ENCODE data around the gene CMTM7. TPM values are rescaled to one million over a fixed set of nuclear protein-coding genes. Genes with fewer than 3 reads are reported as not detected.

CMTM7 gene
- total and polyA plus RNA-seq, 2 of the 13 experiments (the other 11 are each of a cell fraction or from before 2014, with no cell fraction given), result 20.9 to 21.4 TPM

DNA sequence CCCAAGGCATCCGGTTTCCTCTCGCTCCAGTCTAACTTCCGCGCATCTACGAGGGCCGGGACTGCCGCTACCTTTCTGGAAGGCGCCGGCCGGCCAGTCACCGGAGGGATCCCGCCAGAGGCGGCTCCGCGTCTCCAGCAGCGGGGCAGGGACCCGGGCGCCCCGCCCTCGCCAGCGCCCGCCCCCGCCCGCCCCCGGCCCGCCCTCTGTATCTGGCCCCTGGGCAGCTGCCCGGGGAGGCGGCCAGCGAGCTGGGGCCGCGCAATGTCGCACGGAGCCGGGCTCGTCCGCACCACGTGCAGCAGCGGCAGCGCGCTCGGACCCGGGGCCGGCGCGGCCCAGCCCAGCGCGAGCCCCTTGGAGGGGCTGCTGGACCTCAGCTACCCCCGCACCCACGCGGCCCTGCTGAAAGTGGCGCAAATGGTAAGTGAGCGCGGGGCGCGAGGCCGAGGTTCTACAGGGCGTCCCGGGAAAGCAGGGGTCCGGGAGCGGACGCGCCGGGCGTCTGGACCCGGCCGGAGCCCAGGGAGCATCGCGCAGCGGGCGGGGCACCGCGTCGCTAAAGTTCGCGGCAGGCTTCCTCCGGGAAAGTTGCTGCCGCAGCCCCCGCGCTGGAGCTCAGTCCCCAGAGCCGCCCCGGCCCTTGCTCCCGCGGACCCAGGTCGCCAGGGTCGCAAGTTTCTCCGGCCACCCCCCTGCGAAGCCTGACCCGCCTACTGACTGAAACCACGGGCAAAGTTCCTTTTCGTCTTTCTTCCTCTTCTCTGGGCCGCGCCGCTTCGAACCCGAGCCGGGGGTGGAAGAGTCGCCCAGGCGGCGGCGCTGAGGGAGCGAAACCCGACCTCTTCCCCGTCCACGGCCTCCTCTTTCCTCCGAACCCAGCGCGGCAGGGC, at the start of gene CMTM7 (continued):
- TF ChIP-seq, protein P1, sequence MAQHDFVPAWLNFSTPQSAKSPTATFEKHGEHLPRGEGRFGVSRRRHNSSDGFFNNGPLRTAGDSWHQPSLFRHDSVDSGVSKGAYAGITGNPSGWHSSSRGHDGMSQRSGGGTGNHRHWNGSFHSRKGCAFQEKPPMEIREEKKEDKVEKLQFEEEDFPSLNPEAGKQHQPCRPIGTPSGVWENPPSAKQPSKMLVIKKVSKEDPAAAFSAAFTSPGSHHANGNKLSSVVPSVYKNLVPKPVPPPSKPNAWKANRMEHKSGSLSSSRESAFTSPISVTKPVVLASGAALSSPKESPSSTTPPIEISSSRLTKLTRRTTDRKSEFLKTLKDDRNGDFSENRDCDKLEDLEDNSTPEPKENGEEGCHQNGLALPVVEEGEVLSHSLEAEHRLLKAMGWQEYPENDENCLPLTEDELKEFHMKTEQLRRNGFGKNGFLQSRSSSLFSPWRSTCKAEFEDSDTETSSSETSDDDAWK (CRISPR knock-in tag; IDR thresholded peaks at IDR 0.05), result no peak
- TF ChIP-seq, protein P2, sequence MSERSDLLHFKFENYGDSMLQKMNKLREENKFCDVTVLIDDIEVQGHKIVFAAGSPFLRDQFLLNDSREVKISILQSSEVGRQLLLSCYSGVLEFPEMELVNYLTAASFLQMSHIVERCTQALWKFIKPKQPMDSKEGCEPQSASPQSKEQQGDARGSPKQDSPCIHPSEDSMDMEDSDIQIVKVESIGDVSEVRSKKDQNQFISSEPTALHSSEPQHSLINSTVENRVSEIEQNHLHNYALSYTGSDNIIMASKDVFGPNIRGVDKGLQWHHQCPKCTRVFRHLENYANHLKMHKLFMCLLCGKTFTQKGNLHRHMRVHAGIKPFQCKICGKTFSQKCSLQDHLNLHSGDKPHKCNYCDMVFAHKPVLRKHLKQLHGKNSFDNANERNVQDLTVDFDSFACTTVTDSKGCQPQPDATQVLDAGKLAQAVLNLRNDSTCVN (CRISPR knock-in tag; IDR thresholded peaks at IDR 0.05; ENCODE audit: borderline replicate concordance), result peak; percentile 7; the same call in 1 of the 2 replicates
- TF ChIP-seq, protein P3, sequence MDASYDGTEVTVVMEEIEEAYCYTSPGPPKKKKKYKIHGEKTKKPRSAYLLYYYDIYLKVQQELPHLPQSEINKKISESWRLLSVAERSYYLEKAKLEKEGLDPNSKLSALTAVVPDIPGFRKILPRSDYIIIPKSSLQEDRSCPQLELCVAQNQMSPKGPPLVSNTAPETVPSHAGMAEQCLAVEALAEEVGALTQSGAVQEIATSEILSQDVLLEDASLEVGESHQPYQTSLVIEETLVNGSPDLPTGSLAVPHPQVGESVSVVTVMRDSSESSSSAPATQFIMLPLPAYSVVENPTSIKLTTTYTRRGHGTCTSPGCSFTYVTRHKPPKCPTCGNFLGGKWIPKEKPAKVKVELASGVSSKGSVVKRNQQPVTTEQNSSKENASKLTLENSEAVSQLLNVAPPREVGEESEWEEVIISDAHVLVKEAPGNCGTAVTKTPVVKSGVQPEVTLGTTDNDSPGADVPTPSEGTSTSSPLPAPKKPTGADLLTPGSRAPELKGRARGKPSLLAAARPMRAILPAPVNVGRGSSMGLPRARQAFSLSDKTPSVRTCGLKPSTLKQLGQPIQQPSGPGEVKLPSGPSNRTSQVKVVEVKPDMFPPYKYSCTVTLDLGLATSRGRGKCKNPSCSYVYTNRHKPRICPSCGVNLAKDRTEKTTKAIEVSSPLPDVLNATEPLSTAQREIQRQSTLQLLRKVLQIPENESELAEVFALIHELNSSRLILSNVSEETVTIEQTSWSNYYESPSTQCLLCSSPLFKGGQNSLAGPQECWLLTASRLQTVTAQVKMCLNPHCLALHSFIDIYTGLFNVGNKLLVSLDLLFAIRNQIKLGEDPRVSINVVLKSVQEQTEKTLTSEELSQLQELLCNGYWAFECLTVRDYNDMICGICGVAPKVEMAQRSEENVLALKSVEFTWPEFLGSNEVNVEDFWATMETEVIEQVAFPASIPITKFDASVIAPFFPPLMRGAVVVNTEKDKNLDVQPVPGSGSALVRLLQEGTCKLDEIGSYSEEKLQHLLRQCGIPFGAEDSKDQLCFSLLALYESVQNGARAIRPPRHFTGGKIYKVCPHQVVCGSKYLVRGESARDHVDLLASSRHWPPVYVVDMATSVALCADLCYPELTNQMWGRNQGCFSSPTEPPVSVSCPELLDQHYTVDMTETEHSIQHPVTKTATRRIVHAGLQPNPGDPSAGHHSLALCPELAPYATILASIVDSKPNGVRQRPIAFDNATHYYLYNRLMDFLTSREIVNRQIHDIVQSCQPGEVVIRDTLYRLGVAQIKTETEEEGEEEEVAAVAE (CRISPR knock-in tag; IDR thresholded peaks at IDR 0.05; ENCODE audit: borderline replicate concordance), result no peak
- TF ChIP-seq EEA1 (CRISPR knock-in tag; IDR thresholded peaks at IDR 0.05; ENCODE audit: borderline replicate concordance) (peak; percentile 68; the same call in 1 of the 2 replicates), ZSCAN31 (CRISPR knock-in tag; IDR thresholded peaks at IDR 0.05; ENCODE audit: low read depth) (no peak; the same call in 1 of the 2 replicates), ZNF468 (CRISPR knock-in tag; IDR thresholded peaks at IDR 0.05) (0 out of 2 replicates have a peak, but pooled peaks have one; percentile 30), ZNF326 (CRISPR knock-in tag; IDR thresholded peaks at IDR 0.05; ENCODE audit: borderline replicate concordance) (no peak), KDM2A (CRISPR knock-in tag; IDR thresholded peaks at IDR 0.05; ENCODE audit: borderline replicate concordance, low read depth) (peak; percentile 7; the same call in 1 of the 2 replicates), ZNF557 (CRISPR knock-in tag; IDR thresholded peaks at IDR 0.05) (no peak)
- TF ChIP-seq, protein P4, sequence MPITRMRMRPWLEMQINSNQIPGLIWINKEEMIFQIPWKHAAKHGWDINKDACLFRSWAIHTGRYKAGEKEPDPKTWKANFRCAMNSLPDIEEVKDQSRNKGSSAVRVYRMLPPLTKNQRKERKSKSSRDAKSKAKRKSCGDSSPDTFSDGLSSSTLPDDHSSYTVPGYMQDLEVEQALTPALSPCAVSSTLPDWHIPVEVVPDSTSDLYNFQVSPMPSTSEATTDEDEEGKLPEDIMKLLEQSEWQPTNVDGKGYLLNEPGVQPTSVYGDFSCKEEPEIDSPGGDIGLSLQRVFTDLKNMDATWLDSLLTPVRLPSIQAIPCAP (CRISPR knock-in tag; IDR thresholded peaks at IDR 0.05; ENCODE audit: low read depth), result no peak
- TF ChIP-seq, protein P5, sequence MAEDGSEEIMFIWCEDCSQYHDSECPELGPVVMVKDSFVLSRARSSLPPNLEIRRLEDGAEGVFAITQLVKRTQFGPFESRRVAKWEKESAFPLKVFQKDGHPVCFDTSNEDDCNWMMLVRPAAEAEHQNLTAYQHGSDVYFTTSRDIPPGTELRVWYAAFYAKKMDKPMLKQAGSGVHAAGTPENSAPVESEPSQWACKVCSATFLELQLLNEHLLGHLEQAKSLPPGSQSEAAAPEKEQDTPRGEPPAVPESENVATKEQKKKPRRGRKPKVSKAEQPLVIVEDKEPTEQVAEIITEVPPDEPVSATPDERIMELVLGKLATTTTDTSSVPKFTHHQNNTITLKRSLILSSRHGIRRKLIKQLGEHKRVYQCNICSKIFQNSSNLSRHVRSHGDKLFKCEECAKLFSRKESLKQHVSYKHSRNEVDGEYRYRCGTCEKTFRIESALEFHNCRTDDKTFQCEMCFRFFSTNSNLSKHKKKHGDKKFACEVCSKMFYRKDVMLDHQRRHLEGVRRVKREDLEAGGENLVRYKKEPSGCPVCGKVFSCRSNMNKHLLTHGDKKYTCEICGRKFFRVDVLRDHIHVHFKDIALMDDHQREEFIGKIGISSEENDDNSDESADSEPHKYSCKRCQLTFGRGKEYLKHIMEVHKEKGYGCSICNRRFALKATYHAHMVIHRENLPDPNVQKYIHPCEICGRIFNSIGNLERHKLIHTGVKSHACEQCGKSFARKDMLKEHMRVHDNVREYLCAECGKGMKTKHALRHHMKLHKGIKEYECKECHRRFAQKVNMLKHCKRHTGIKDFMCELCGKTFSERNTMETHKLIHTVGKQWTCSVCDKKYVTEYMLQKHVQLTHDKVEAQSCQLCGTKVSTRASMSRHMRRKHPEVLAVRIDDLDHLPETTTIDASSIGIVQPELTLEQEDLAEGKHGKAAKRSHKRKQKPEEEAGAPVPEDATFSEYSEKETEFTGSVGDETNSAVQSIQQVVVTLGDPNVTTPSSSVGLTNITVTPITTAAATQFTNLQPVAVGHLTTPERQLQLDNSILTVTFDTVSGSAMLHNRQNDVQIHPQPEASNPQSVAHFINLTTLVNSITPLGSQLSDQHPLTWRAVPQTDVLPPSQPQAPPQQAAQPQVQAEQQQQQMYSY (CRISPR knock-in tag; IDR thresholded peaks at IDR 0.05), result 0 out of 2 replicates have a peak, but pooled peaks have one; percentile 16
